Measurements from ENCODE around the gene ERLIN1.

ERLIN1 gene

GRCh38 chr10:100183481-100183880 lies 2.3 kb downstream of the ERLIN1 start:
- no peaks in the 10 kb centered on the region for H3K27me3 Mint-ChIP-seq
- peaks cover 63% of the 10 kb centered on the region for H3K4me1 Mint-ChIP-seq
- peak overlapping the region in 1 of 2 donors; percentile 87 for H3K4me3 Mint-ChIP-seq
- H3K9me3 Mint-ChIP-seq, result no peaks in the 10 kb centered on the region
- ATAC-seq (no peak), DNase-seq (no peak)
- H3K27ac Mint-ChIP-seq, result peak overlapping the region in 1 of 2 donors; percentile 64

- peaks cover 57% of the 10 kb centered on the region for H3K4me1 Mint-ChIP-seq
Observed at GRCh38 chr10:100182908-100183307, 2.9 kb downstream of the ERLIN1 start.

DNA sequence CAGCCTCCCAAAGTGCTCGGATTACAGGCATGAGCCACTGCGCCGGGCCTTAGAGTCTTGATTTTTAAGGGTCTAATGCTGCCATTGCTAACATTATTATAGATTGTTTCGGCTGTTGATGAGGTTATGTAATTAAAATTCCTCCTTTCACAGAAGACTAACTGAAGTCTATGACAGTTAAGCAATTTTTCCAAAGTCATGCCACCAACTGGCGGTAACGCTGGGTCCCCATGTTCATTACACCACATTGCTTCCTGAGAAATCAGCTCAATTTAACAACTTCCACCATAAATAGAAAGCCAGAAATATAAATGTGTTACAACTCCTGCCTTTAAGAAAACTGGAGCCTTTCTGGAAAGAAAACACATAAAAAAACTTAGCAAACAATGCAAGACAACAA lies 3.5 kb downstream of the ERLIN1 start:
- Mint-ChIP-seq H3K4me1 (peaks cover 53% of the 10 kb centered on the region), H3K9me3 (no peaks in the 10 kb centered on the region), H3K4me3 (no peak overlapping the region), H3K27ac (no peak overlapping the region), H3K27me3 (no peaks in the 10 kb centered on the region)
- no peak for DNase-seq
- no peak for ATAC-seq

More at GRCh38 chr10:100182908-100183307, 2.9 kb downstream of the ERLIN1 start:
- Mint-ChIP-seq H3K9me3 (no peaks in the 10 kb centered on the region), H3K27me3 (no peaks in the 10 kb centered on the region), H3K27ac (peak overlapping the region in 1 of 2 donors; percentile 28), H3K4me3 (no peak overlapping the region)
- ATAC-seq (no peak), DNase-seq (no peak)

GRCh38 chr10:100175875-100176274 lies 10.0 kb downstream of the ERLIN1 start:
- no peak overlapping the region for H3K27ac Mint-ChIP-seq
- H3K4me1 Mint-ChIP-seq, result peaks cover 51% of the 10 kb centered on the region
- H3K4me3 Mint-ChIP-seq, result no peak overlapping the region
- DNase-seq, result no peak
- ATAC-seq, result no peak
- H3K9me3 Mint-ChIP-seq, result no peaks in the 10 kb centered on the region
- no peaks in the 10 kb centered on the region for H3K27me3 Mint-ChIP-seq

GRCh38 chr10:100174699-100175677 lies 10.8 kb downstream of the ERLIN1 start:
- no peaks in the 10 kb centered on the region for H3K27me3 Mint-ChIP-seq
- ATAC-seq (peak; percentile 99), DNase-seq (peak in 1 of 2 donors; percentile 21)
- H3K4me1 Mint-ChIP-seq, result peaks cover 48% of the 10 kb centered on the region
- peak overlapping the region in 1 of 2 donors; percentile 89 for H3K27ac Mint-ChIP-seq
- no peaks in the 10 kb centered on the region for H3K9me3 Mint-ChIP-seq
- H3K4me3 Mint-ChIP-seq, result peak overlapping the region; percentile 58 to 66

GRCh38 chr10:100173035-100173434 lies 12.8 kb downstream of the ERLIN1 start:
- Mint-ChIP-seq H3K27ac (no peak overlapping the region), H3K9me3 (no peaks in the 10 kb centered on the region), H3K4me1 (peaks cover 58% of the 10 kb centered on the region), H3K4me3 (no peak overlapping the region), H3K27me3 (no peaks in the 10 kb centered on the region)
- no peak for DNase-seq
- peak; percentile 31 for ATAC-seq

DNA sequence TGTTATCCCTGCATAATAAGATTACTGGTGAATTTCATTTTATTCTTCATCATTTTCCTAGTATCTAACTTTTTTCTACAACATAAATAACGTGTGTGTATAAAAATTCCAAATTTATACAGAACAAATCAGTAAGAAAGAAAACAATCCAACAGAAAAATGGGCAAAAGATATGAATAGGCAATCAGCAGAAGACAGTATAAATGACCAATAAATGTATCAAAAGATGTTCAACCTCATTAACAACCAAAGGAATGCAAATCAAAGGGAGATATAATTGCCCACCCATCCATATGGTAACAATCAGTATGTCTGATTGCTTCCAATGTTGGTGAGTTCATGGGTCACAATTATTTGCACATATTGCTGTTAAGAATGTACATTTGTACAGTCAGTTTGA lies 13.5 kb downstream of the ERLIN1 start:
- no peak overlapping the region for H3K27ac Mint-ChIP-seq

DNA sequence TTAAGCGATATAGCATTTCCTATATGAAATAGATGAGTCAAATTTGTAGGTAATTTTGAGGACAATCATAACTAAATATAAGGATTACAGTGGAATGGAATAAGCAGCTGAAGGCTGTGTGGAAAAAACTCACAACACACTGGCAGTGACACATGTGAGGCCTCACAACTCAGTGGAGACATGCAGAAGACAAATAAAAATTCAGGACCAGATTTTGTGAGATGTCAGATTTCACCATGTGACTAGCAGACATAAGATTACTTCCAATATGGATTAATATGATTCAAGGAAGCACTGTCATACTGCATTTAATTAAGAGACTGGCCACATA lies 17.6 kb downstream of the ERLIN1 start:
- Mint-ChIP-seq H3K9me3 (no peaks in the 10 kb centered on the region), H3K27me3 (no peaks in the 10 kb centered on the region), H3K4me1 (peaks cover 59% of the 10 kb centered on the region), H3K27ac (peak overlapping the region in 1 of 2 donors; percentile 94), H3K4me3 (peak overlapping the region; percentile 61 to 62)
- ATAC-seq, result no peak
- no peak for DNase-seq

More for the DNA sequence above, 13.5 kb downstream of the ERLIN1 start:
- no peak for DNase-seq
- H3K4me3 Mint-ChIP-seq, result no peak overlapping the region
- no peaks in the 10 kb centered on the region for H3K9me3 Mint-ChIP-seq
- H3K4me1 Mint-ChIP-seq, result peaks cover 62% of the 10 kb centered on the region
- ATAC-seq, result no peak
- no peaks in the 10 kb centered on the region for H3K27me3 Mint-ChIP-seq

GRCh38 chr10:100167553-100168312 lies 18.1 kb downstream of the ERLIN1 start:
- peak overlapping the region; percentile 54 to 94 for H3K27ac Mint-ChIP-seq
- peaks cover 54% of the 10 kb centered on the region for H3K4me1 Mint-ChIP-seq

GRCh38 chr10:100163704-100164621 lies 21.9 kb downstream of the ERLIN1 start:
- DNase-seq (no peak), ATAC-seq (no peak)
- no peak overlapping the region for H3K4me3 Mint-ChIP-seq
- H3K4me1 Mint-ChIP-seq, result peaks cover 43% of the 10 kb centered on the region
- no peaks in the 10 kb centered on the region for H3K27me3 Mint-ChIP-seq
- H3K9me3 Mint-ChIP-seq, result no peaks in the 10 kb centered on the region
- H3K27ac Mint-ChIP-seq, result peak overlapping the region in 1 of 2 donors; percentile 54

More at GRCh38 chr10:100167553-100168312, 18.1 kb downstream of the ERLIN1 start:
- H3K27me3 Mint-ChIP-seq, result no peaks in the 10 kb centered on the region
- DNase-seq, result no peak
- peak overlapping the region; percentile 61 to 62 for H3K4me3 Mint-ChIP-seq
- no peak for ATAC-seq
- no peaks in the 10 kb centered on the region for H3K9me3 Mint-ChIP-seq

- Mint-ChIP-seq H3K27me3 (no peaks in the 10 kb centered on the region), H3K9me3 (no peaks in the 10 kb centered on the region), H3K4me1 (peaks cover 43% of the 10 kb centered on the region), H3K4me3 (no peak overlapping the region), H3K27ac (no peak overlapping the region)
- ATAC-seq, result no peak
- DNase-seq, result no peak
Observed at GRCh38 chr10:100162696-100163095, 23.1 kb downstream of the ERLIN1 start.

DNA sequence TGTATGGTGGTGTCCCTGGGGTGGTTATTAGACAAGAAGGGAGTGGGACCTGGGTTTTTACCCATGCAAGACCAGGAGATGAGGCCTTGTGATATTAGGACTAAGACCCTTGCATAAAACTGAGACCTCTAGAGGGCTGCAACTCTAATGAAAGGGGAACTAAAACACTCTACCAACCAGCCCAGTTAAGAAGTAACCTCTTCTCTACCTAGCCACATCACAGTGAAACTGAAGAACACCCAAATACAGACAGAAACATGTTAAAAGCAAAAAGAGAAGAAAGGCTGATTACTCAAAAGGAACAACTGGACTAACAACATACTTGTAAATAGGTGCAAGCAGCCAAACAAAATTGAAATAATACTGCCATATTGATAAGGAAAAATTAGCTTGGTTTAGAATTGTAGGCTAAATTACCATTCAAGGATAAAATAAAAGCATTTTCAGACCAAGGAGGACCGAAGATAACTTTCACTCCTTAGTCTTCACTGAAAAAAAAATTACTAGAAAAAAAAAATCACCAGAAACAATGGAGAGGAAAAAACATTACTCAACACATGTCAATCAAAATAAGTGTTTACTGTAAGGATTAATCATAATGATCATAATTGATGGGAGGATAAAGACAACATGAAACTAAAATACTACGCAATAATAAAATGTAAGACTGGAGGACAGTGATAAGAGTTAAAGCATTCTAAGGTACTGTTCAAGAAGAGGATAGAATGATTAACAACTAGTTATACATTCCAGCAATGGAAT lies 27.6 kb downstream of the ERLIN1 start:
- peaks cover 36% of the 10 kb centered on the region for H3K4me1 Mint-ChIP-seq
- H3K9me3 Mint-ChIP-seq, result no peaks in the 10 kb centered on the region
- H3K27me3 Mint-ChIP-seq, result no peaks in the 10 kb centered on the region
- no peak for DNase-seq
- no peak for ATAC-seq
- no peak overlapping the region for H3K4me3 Mint-ChIP-seq
- H3K27ac Mint-ChIP-seq, result peak overlapping the region in 1 of 2 donors; percentile 42

GRCh38 chr10:100157156-100157555 lies 28.7 kb downstream of the ERLIN1 start:
- H3K27me3 Mint-ChIP-seq, result no peaks in the 10 kb centered on the region
- H3K4me3 Mint-ChIP-seq, result no peak overlapping the region
- H3K4me1 Mint-ChIP-seq, result peaks cover 36% of the 10 kb centered on the region
- H3K9me3 Mint-ChIP-seq, result no peaks in the 10 kb centered on the region
- no peak for DNase-seq
- no peak for ATAC-seq
- no peak overlapping the region for H3K27ac Mint-ChIP-seq

- H3K4me1 Mint-ChIP-seq, result peaks cover 36% of the 10 kb centered on the region
- no peaks in the 10 kb centered on the region for H3K9me3 Mint-ChIP-seq
- H3K4me3 Mint-ChIP-seq, result no peak overlapping the region
- H3K27ac Mint-ChIP-seq, result no peak overlapping the region
- ATAC-seq (no peak), DNase-seq (no peak)
- no peaks in the 10 kb centered on the region for H3K27me3 Mint-ChIP-seq
Observed at GRCh38 chr10:100155936-100156335, 29.9 kb downstream of the ERLIN1 start.

All from stimulated activated naive CD8-positive, alpha-beta T cell treated with anti-CD3 and anti-CD28 coated beads, Interleukin-15, amount 100 ng/mL, for 72 hours (primary cell).